ENCODE measurements around the gene NAA40.
A peak's percentile ranks its signal among the peaks of the same experiment; 100 is the strongest.

NAA40 gene

GRCh38 chr11:63913866-63914830, 24.7 kb upstream of the NAA40 start:
- DNase-seq = no peak

- no peak for DNase-seq
These were observed 23.7 kb upstream of the NAA40 start for GRCh38 chr11:63914896-63915691.

GRCh38 chr11:63915961-63916836, 22.6 kb upstream of the NAA40 start:
- no peak for DNase-seq

GRCh38 chr11:63916837-63917691, 21.7 kb upstream of the NAA40 start, which contains the start of gene RCOR2:
RCOR2 (minus strand) TSS chr11:63917164; CDS start chr11:63916456, 708 bp downstream.
- DNase-seq = peak; percentile 54 to 58

GRCh38 chr11:63917692-63918506, 20.9 kb upstream of the NAA40 start:
- DNase-seq = peak in 1 of 2 experiments; percentile 28

- no peak for DNase-seq
These were observed 20.2 kb upstream of the NAA40 start for GRCh38 chr11:63918507-63919191.

GRCh38 chr11:63919267-63920125, 19.3 kb upstream of the NAA40 start:
- no peak for DNase-seq

- DNase-seq = no peak
These were observed 18.5 kb upstream of the NAA40 start for GRCh38 chr11:63920126-63920938.

- DNase-seq = no peak
These were observed 17.8 kb upstream of the NAA40 start for GRCh38 chr11:63920939-63921417.

- DNase-seq = no peak
These were observed 16.1 kb upstream of the NAA40 start for GRCh38 chr11:63922673-63923192.

GRCh38 chr11:63923319-63923718, 15.5 kb upstream of the NAA40 start:
- no peak for DNase-seq

- no peak for DNase-seq
These were observed 9.2 kb upstream of the NAA40 start for GRCh38 chr11:63929616-63930015.

GRCh38 chr11:63931045-63931444, 7.8 kb upstream of the NAA40 start:
- DNase-seq = no peak

- no peak for DNase-seq
These were observed 6.9 kb upstream of the NAA40 start for GRCh38 chr11:63931876-63932275.

GRCh38 chr11:63933459-63933858, 5.3 kb upstream of the NAA40 start:
- no peak for DNase-seq

GRCh38 chr11:63937713-63938478, 906 bp upstream of the NAA40 start:
- no peak for DNase-seq

GRCh38 chr11:63939397-63939891, 642 bp downstream of the NAA40 start:
- DNase-seq = no peak

Measured in activated CD4-positive, alpha-beta T cell treated with anti-CD3 and anti-CD28 coated beads, Interleukin-2, amount 50 U/mL, for 4 hours (primary cell).